CD4-positive, CD25-positive, alpha-beta regulatory T cell (primary cell): ENCODE data around the gene GPX2. TPM values are rescaled to one million over a fixed set of nuclear protein-coding genes. Genes with fewer than 3 reads are reported as not detected.

Experiments used
- ATAC-seq, 2 donors: fragments of 150-1000 bp; cut with Tn5 transposase; one replicate each; pipeline ENCODE4 v1.10.0; 2021; ENCODE audit warnings: low read depth in 2 of 2, moderate number of reproducible peaks in 2 of 2, moderate library complexity in 1 of 2
- DNase-seq, 3 donors: peaks; one replicate each; pipeline versions ENCODE4 v3.0.0 to v3.0.0-alpha.2; 2012 to 2022; ENCODE audit warnings: mixed read lengths in 1 of 3
- H3K27ac ChIP-seq: one replicate; pipeline ENCODE4 v1.7.0; 2013; ENCODE audit warnings: mild to moderate bottlenecking, low read length; ENCODE audit not compliant: insufficient read depth, poor library complexity, severe bottlenecking
- H3K27me3 ChIP-seq: one replicate; pipeline ENCODE4 v1.7.0; 2013; ENCODE audit warnings: low read length; ENCODE audit not compliant: control insufficient read depth, insufficient read depth
- H3K36me3 ChIP-seq: one replicate; pipeline ENCODE4 v1.7.0; 2013; ENCODE audit warnings: mild to moderate bottlenecking, low read length, moderate library complexity; ENCODE audit not compliant: control insufficient read depth, insufficient read depth
- H3K4me1 ChIP-seq: 2 replicates; pipeline ENCODE4 v1.7.0; 2013; ENCODE audit warnings: mild to moderate bottlenecking, low read length; ENCODE audit not compliant: insufficient read depth, control insufficient read depth, poor library complexity, severe bottlenecking
- H3K4me3 ChIP-seq: one replicate; pipeline ENCODE4 v1.7.0; 2013; ENCODE audit warnings: low read depth, mild to moderate bottlenecking, low read length, moderate library complexity
- H3K9me3 ChIP-seq, 2 experiments: 1 replicate in 1 of 2; 2 replicates in 1 of 2; pipeline ENCODE4 v1.7.0; 2013; ENCODE audit warnings: low read length in 2 of 2, mild to moderate bottlenecking in 1 of 2, moderate library complexity in 1 of 2; ENCODE audit not compliant: control insufficient read depth in 2 of 2
- H3K27ac Mint-ChIP-seq, 3 donors: one replicate each; pipeline ENCODE4 v1.8.0; 2020 to 2022; ENCODE audit warnings: mild to moderate bottlenecking in 3 of 3, mixed read lengths in 3 of 3, moderate library complexity in 2 of 3
- H3K27me3 Mint-ChIP-seq: one replicate; pipeline ENCODE4 v1.8.0; 2022; ENCODE audit warnings: mild to moderate bottlenecking, mixed read lengths
- H3K36me3 Mint-ChIP-seq: one replicate; pipeline ENCODE4 v1.8.0; 2020; ENCODE audit warnings: mixed read lengths
- H3K4me1 Mint-ChIP-seq, 4 donors: one replicate each; pipeline ENCODE4 v1.8.0; 2020 to 2022; ENCODE audit warnings: mixed read lengths in 4 of 4, mild to moderate bottlenecking in 1 of 4
- H3K4me3 Mint-ChIP-seq, 4 donors: one replicate each; pipeline ENCODE4 v1.8.0; 2020 to 2022; ENCODE audit warnings: mild to moderate bottlenecking in 4 of 4, mixed read lengths in 4 of 4, moderate library complexity in 3 of 4
- H3K9me3 Mint-ChIP-seq, 7 donors: one replicate each; pipeline ENCODE4 v1.8.0; 2020 to 2022; ENCODE audit warnings: mixed read lengths in 7 of 7, mild to moderate bottlenecking in 3 of 7, moderate library complexity in 2 of 7
- polyA plus RNA-seq, 4 donors: library from polyadenylated mRNA; unstranded; fragments of 300-500 nt; fragmentation: Illumina TruSeq; gene quantifications; one replicate each; pipeline ENCODE4 v1.2.3, GENCODE V29; 2021
- total RNA-seq: library from RNA; stranded (reverse); gene quantifications from one replicate; pipeline ENCODE4 v1.2.3, GENCODE V29; 2022

GPX2 gene
- total and polyA plus RNA-seq, 5 donors from 2014 or later, result 0.54 to 0.94 TPM; not detected in 3

DNA sequence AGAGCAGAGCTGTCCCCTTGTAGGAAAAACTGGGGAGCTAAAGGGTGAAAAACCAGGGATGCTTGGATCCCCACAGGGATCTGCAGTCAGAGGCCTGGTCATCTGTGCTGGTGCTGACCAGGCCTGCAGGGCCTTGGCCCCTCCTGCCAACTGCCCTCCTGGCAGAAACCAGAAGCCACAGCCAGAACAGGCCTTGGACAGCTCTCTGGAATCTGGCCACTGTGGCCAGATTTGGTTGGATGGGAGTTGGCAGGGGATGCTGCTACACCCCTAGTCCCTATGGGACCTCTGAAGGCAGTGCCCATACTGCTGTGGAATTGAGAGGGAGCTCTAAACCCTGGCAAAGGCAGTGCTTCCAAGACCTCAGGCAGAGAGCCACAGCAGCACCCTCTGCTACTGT is 9.2 kb upstream of the GPX2 start:
- H3K4me3 ChIP-seq, result no peak overlapping the region
- H3K27me3 Mint-ChIP-seq, result no peaks in the 10 kb centered on the region
- no peak for DNase-seq
- peaks cover 27% of the 10 kb centered on the region for H3K36me3 ChIP-seq
- H3K9me3 ChIP-seq, result no peaks in the 10 kb centered on the region
- peaks cover 0 to 2% (median 0%) of the 10 kb centered on the region in 7 donors for H3K9me3 Mint-ChIP-seq
- no peak for ATAC-seq
- no peaks in the 10 kb centered on the region for H3K4me1 ChIP-seq
- H3K27ac Mint-ChIP-seq, result peak overlapping the region in 1 of 3 donors; percentile 23
- H3K4me1 Mint-ChIP-seq, result peaks cover 0 to 23% (median 8%) of the 10 kb centered on the region in 4 donors
- H3K36me3 Mint-ChIP-seq, result peaks cover 45% of the 10 kb centered on the region
- no peaks in the 10 kb centered on the region for H3K27me3 ChIP-seq
- no peak overlapping the region for H3K4me3 Mint-ChIP-seq
- no peak overlapping the region for H3K27ac ChIP-seq

DNA sequence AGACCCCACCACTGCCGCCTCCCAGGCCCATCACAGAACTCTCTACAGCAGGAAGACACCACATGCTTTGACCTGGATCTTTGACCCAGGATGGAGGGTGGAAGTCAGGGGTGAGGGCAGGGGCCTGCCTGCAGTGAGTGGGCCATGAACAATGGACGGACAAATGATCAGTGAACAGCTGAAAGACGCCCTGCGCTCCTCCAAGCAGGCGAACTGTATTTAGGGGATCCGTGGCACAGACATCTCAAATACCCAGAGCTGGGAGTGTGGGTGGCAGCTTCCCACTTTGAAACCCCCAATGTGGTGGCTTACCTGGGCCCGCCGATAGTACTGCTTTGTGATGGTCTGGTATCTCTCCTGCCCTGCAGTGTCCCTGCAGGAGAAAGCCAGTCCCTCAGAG is 8.7 kb upstream of the GPX2 start:
- Mint-ChIP-seq H3K4me1 (peaks cover 0 to 25% (median 9%) of the 10 kb centered on the region in 4 donors), H3K4me3 (peak overlapping the region in 1 of 4 donors; percentile 16), H3K27me3 (no peaks in the 10 kb centered on the region), H3K27ac (peak overlapping the region in 1 of 3 donors; percentile 23), H3K9me3 (peaks cover 0 to 2% (median 0%) of the 10 kb centered on the region in 7 donors), H3K36me3 (peaks cover 48% of the 10 kb centered on the region)
- DNase-seq (no peak), ATAC-seq (no peak)
- no peaks in the 10 kb centered on the region for H3K4me1 ChIP-seq
- H3K27me3 ChIP-seq, result no peaks in the 10 kb centered on the region
- no peak overlapping the region for H3K27ac ChIP-seq
- H3K4me3 ChIP-seq, result no peak overlapping the region
- no peaks in the 10 kb centered on the region for H3K9me3 ChIP-seq
- peaks cover 25% of the 10 kb centered on the region for H3K36me3 ChIP-seq

DNA sequence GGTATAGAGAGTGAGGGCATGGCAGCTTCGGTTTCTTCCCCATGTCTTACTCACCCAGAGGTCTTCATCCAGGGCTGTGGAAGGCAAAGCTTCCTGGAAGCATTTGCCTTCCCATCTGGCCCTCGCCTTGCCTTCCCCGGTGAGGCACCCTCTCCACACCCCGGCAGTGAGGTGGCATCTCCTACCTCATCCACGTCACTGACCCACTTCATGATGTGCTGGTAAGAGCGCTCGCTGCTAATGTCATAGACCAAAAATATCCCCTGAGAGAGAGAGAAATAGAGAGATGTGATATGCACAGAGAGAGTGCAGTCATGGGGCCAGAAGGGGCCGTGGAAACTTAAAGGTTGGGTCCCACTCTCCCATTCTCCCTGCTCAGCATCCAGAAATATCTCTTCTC is 8.3 kb upstream of the GPX2 start:
- no peak overlapping the region for H3K4me3 Mint-ChIP-seq
- no peaks in the 10 kb centered on the region for H3K27me3 Mint-ChIP-seq
- H3K4me1 Mint-ChIP-seq, result peaks cover 0 to 26% (median 11%) of the 10 kb centered on the region in 4 donors
- peaks cover 25% of the 10 kb centered on the region for H3K36me3 ChIP-seq
- peaks cover 0 to 2% (median 0%) of the 10 kb centered on the region in 7 donors for H3K9me3 Mint-ChIP-seq
- DNase-seq, result no peak
- no peaks in the 10 kb centered on the region for H3K4me1 ChIP-seq
- H3K36me3 Mint-ChIP-seq, result peaks cover 52% of the 10 kb centered on the region
- H3K27ac Mint-ChIP-seq, result peak overlapping the region in 1 of 3 donors; percentile 44
- H3K4me3 ChIP-seq, result no peak overlapping the region
- no peaks in the 10 kb centered on the region for H3K9me3 ChIP-seq
- no peak overlapping the region for H3K27ac ChIP-seq
- no peaks in the 10 kb centered on the region for H3K27me3 ChIP-seq
- ATAC-seq, result no peak

DNA sequence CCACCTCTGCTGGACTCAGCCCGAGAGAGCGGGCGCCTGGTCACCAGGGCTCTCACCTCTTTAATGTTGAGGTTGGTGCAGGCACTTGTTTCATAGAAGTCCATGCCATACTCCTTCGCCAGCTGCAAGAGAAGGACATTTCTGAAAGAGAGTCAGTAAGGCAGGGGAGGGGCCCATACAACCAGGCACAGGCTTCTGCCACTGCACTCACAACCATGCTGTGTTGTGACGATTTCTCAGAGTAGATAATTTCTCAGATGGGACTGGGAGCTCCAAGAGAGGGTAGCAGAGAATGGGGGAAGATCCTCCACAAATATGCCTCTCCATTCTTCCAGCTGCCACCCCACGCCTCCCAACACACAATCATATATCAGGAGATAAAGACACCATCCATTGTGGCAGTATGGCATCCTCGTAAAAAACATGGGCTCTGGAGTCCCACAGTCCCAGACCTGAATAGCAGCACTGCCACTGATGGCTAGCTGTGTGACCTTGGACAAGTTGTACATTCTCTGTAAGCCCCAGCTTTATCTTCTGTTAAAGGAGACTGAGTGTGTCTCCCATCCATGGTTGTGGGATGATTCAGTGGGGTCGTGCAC is 6.2 kb upstream of the GPX2 start:
- H3K36me3 ChIP-seq, result peaks cover 31% of the 10 kb centered on the region
- no peak overlapping the region for H3K27ac ChIP-seq
- Mint-ChIP-seq H3K4me3 (peak overlapping the region in 1 of 4 donors; percentile 76), H3K36me3 (peaks cover 61% of the 10 kb centered on the region), H3K4me1 (peaks cover 5 to 41% (median 17%) of the 10 kb centered on the region in 4 donors), H3K27ac (no peak overlapping the region), H3K27me3 (no peaks in the 10 kb centered on the region), H3K9me3 (peaks cover 0 to 2% (median 0%) of the 10 kb centered on the region in 7 donors)
- ATAC-seq, result no peak
- no peak overlapping the region for H3K4me3 ChIP-seq
- no peaks in the 10 kb centered on the region for H3K27me3 ChIP-seq
- H3K4me1 ChIP-seq, result no peaks in the 10 kb centered on the region
- no peak for DNase-seq
- H3K9me3 ChIP-seq, result no peaks in the 10 kb centered on the region

DNA sequence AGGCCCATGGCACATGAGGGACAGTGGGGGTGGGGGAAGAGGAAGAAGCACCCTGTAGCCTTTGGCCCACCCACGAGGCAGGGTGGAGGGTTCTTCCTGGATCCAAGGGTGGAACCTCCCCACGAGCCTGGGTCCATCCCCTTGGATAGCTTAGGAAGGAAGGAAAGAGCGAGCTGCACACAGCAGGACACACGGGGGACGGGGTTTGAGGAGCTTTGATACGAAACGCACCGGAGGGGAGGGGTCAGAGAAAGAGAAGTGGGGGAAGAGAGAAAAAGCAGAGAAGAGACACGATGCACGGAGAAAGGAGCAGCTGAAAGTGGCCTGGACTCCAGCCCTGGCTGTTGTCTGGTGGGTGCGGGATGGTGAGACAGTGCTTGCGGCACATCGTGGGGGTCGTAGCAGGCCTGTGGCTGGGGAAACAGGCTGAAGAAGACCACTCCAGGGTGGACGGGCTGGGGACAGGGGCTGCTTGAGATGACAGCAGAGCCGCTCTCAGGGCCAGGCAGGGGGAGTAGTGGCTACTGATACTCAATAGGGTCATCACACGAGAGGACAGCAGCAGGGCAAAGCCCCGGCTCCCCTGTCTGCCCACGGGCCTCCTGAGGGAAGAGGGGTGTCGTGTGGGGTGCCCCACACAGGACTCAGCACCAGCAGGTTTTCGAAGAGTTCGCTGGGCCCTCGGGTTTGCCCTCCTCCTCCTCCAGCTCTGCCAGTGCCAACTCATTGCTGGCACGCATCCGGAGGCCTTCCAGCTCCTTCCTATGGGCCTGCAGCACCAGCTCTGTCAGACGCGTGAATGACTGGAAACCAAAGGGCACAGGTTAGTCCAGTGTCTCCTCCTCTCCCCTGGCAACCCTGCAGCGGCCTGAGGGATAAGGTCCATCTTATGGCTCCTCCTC is 5.4 kb upstream of the GPX2 start:
- H3K36me3 Mint-ChIP-seq, result peaks cover 62% of the 10 kb centered on the region
- Histone ChIP-seq H3K4me3 (no peak overlapping the region), H3K27ac (no peak overlapping the region), H3K9me3 (no peaks in the 10 kb centered on the region), H3K27me3 (no peaks in the 10 kb centered on the region), H3K4me1 (no peaks in the 10 kb centered on the region), H3K36me3 (peaks cover 31% of the 10 kb centered on the region)
- peak overlapping the region in 2 of 3 donors; percentile 31 to 54 for H3K27ac Mint-ChIP-seq
- DNase-seq (no peak), ATAC-seq (no peak)
- no peak overlapping the region for H3K4me3 Mint-ChIP-seq
- no peaks in the 10 kb centered on the region for H3K27me3 Mint-ChIP-seq
- peaks cover 0 to 2% (median 0%) of the 10 kb centered on the region in 7 donors for H3K9me3 Mint-ChIP-seq
- peaks cover 5 to 47% (median 16%) of the 10 kb centered on the region in 4 donors for H3K4me1 Mint-ChIP-seq

DNA sequence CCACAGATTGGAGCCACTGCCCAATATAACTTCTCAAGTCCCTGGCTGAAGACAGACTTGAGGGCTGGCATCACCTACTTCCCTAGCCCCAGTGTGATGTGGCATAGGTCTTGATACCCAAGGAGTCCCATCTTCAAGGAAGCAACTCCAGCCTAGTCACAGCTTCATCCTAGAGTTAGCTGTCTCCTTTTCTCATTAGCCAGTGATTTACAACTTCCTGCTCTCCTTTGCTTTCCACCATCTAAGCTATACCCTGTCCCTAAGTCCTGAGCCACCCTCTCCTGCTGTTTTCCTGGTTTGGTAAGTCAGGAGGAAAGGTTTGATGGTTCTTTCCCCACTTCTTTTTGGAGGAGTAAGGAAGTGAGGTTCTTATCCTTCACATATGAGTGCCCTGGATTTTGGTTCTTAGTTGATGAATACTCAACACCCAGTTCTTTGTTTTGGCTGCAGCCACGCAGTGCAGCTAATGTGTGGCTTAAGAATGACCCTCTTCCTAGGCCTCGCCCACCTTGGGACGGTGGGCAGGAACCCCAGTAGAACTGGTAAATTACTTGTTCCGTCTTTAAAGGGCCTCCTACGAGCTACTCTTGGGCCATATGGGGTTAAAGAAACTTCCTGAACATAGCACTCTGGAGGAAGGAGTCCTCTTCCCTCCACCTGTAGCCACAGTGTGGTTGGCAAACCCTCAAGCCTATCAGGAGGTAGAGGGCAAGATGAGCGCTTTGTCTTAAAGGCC is 3.9 kb upstream of the GPX2 start:
- Mint-ChIP-seq H3K9me3 (peaks cover 0 to 1% (median 0%) of the 10 kb centered on the region in 7 donors), H3K27me3 (no peaks in the 10 kb centered on the region), H3K4me1 (peaks cover 9 to 45% (median 18%) of the 10 kb centered on the region in 4 donors), H3K27ac (peak overlapping the region in 1 of 3 donors; percentile 54), H3K4me3 (no peak overlapping the region), H3K36me3 (peaks cover 60% of the 10 kb centered on the region)
- DNase-seq (no peak), ATAC-seq (no peak)
- Histone ChIP-seq H3K36me3 (peaks cover 40% of the 10 kb centered on the region), H3K9me3 (no peaks in the 10 kb centered on the region), H3K27me3 (no peaks in the 10 kb centered on the region), H3K27ac (no peak overlapping the region), H3K4me3 (no peak overlapping the region), H3K4me1 (no peaks in the 10 kb centered on the region)

DNA sequence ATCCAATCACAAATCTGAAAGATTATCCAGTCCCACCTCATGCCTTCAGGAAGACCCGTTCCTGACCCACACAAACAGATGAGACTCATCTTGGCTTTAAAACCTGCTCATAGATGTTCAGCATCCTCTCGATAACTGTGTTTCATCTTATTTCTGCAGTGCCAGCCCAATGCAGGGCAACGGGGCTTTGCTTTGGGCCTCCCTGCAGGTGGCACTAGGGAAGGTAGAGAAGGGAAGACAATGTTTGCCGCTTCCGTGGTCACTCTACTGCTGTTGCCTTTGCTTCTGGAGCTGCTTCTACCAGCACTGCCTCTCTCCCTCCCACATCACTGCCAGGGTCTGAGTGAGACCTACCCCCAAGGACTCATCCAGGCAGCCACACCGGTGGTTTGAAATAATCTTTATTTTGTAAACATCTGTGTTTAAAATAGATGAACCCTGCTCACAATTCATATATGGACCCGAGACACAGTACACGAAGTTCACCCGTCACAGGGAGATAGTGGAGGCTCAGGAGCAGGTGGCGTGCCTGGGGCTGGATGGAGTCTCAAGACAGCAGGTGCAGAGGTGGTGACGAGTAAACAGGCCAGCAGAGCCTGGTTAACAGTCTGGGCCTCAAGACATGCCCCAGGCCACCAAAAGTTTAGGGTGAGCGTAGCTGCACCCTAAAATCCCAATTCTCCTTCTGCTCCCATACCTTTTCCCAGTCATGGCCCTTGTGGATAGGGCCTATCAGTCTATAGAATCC is 3.1 kb upstream of the GPX2 start:
- no peak for DNase-seq
- Mint-ChIP-seq H3K4me1 (peaks cover 9 to 50% (median 20%) of the 10 kb centered on the region in 4 donors), H3K27me3 (no peaks in the 10 kb centered on the region), H3K27ac (peak overlapping the region in 2 of 3 donors; percentile 17 to 48), H3K36me3 (peaks cover 58% of the 10 kb centered on the region), H3K9me3 (no peaks in the 10 kb centered on the region), H3K4me3 (no peak overlapping the region)
- no peak overlapping the region for H3K27ac ChIP-seq
- H3K4me1 ChIP-seq, result no peaks in the 10 kb centered on the region
- no peak for ATAC-seq
- H3K27me3 ChIP-seq, result no peaks in the 10 kb centered on the region
- no peak overlapping the region for H3K4me3 ChIP-seq
- no peaks in the 10 kb centered on the region for H3K9me3 ChIP-seq
- H3K36me3 ChIP-seq, result peaks cover 45% of the 10 kb centered on the region
